ENCODE data around the gene KIF16B.

DNA sequence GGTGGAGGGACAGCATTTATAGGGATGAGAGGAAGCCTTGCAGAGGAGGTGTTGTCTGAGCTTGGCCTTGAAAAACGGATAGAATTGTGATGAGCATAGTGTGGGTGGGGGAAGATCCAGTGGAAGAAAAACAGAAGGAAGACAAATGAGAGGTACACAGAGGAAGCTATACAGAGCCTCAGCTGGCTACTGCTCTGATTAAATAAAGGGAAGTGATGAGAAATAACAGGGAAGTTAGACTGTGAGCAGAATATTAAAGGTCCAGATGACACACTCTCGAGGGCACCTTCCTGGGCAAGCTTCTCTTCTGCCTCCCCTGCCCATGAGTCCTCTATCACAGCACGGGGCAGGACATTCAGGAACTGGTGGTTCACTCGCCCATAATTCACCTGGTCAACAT, 182.3 kb downstream of the KIF16B start:
- TF ChIP-seq, protein P1, sequence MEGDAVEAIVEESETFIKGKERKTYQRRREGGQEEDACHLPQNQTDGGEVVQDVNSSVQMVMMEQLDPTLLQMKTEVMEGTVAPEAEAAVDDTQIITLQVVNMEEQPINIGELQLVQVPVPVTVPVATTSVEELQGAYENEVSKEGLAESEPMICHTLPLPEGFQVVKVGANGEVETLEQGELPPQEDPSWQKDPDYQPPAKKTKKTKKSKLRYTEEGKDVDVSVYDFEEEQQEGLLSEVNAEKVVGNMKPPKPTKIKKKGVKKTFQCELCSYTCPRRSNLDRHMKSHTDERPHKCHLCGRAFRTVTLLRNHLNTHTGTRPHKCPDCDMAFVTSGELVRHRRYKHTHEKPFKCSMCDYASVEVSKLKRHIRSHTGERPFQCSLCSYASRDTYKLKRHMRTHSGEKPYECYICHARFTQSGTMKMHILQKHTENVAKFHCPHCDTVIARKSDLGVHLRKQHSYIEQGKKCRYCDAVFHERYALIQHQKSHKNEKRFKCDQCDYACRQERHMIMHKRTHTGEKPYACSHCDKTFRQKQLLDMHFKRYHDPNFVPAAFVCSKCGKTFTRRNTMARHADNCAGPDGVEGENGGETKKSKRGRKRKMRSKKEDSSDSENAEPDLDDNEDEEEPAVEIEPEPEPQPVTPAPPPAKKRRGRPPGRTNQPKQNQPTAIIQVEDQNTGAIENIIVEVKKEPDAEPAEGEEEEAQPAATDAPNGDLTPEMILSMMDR (IDR thresholded peaks at IDR 0.05) = no peak
- TF ChIP-seq POLR2A (IDR thresholded peaks at IDR 0.05) = no peak

All from lower leg skin (tissue), 3 donors.